IMR-90 (cell line): ENCODE data around the gene FGFRL1. TPM values are rescaled to one million over a fixed set of nuclear protein-coding genes. Genes with fewer than 3 reads are reported as not detected.
A peak's percentile ranks its signal among the peaks of the same experiment; 100 is the strongest.

Source experiments
- ATAC-seq: fragments of 200-7000 bp; cut with Tn5 transposase; 2 replicates; pipeline ENCODE4 v1.9.1; 2020; ENCODE audit warnings: low read depth, mild to moderate bottlenecking, moderate library complexity
- BruUV-seq: library from RNA; stranded (reverse); fragments of 400-500 nt; replicated peaks from 2 replicates; lab custom pipeline; 2021; lab: Mats Ljungman, UMichigan
- CTCF ChIA-PET: fragments of 300-600 bp; formaldehyde crosslinking; extraction: SDS; loops from one replicate; lab custom pipeline; 2021; ENCODE audit warnings: antibody characterized with exemption; lab: Yijun Ruan, JAX
- POLR2A ChIA-PET: fragments of 300-600 bp; sonication (Branson Sonifier 250); formaldehyde crosslinking; loops from one replicate; lab custom pipeline; 2022; ENCODE audit warnings: antibody characterized with exemption; ENCODE audit not compliant: unreplicated experiment; lab: Charles Lee
- DNase-seq: peaks from one replicate; pipeline ENCODE4 v3.0.0; 2013
- H2AFZ ChIP-seq: replicated peaks from 2 replicates; pipeline ENCODE3; 2013; ENCODE audit warnings: low read length, mild to moderate bottlenecking; ENCODE audit not compliant: poor library complexity
- H2AK5ac ChIP-seq: 2 replicates; pipeline ENCODE4 v1.6.1; 2013; ENCODE audit warnings: low read depth, low read length, inconsistent platforms
- H2AK9ac ChIP-seq: replicated peaks from 2 replicates; pipeline ENCODE3; 2013; ENCODE audit warnings: mild to moderate bottlenecking, low read depth, low read length, moderate library complexity; ENCODE audit not compliant: poor library complexity
- H2BK120ac ChIP-seq: 2 replicates; pipeline ENCODE4 v1.6.1; 2013; ENCODE audit warnings: low read depth, low read length, inconsistent platforms
- H2BK15ac ChIP-seq: 3 replicates; pipeline ENCODE4 v1.6.1; 2013; ENCODE audit warnings: low read depth, low read length, inconsistent platforms
- H2BK20ac ChIP-seq: 2 replicates; pipeline ENCODE4 v1.6.1; 2013; ENCODE audit warnings: low read depth, mild to moderate bottlenecking, inconsistent platforms, low read length, moderate library complexity
- H2BK5ac ChIP-seq: 2 replicates; pipeline ENCODE4 v1.6.1; 2013; ENCODE audit warnings: mild to moderate bottlenecking, low read depth, low read length, inconsistent platforms; ENCODE audit not compliant: poor library complexity, severe bottlenecking
- H3K14ac ChIP-seq: replicated peaks from 2 replicates; pipeline ENCODE4 v1.6.1; 2013; ENCODE audit warnings: low read depth, low read length, inconsistent platforms
- H3K18ac ChIP-seq: 2 replicates; pipeline ENCODE4 v1.6.1; 2013; ENCODE audit warnings: low read depth, low read length, control low read depth
- H3K23ac ChIP-seq: 2 replicates; pipeline ENCODE4 v1.6.1; 2013; ENCODE audit warnings: low read depth, low read length, inconsistent platforms
- H3K27ac ChIP-seq: 2 replicates; pipeline ENCODE4 v1.5.1; 2013; ENCODE audit warnings: mild to moderate bottlenecking, control low read depth, low read length; ENCODE audit not compliant: insufficient read depth
- H3K27me3 ChIP-seq: 2 replicates; pipeline ENCODE4 v1.6.1; 2013; ENCODE audit warnings: low read length; ENCODE audit not compliant: control insufficient read depth, insufficient read depth
- H3K36me3 ChIP-seq: 2 replicates; pipeline ENCODE4 v1.6.1; 2013; ENCODE audit warnings: low read length, mixed read lengths; ENCODE audit not compliant: control insufficient read depth, insufficient read depth
- H3K4ac ChIP-seq: 2 replicates; pipeline ENCODE4 v1.6.1; 2013; ENCODE audit warnings: low read depth, low read length, inconsistent platforms
- H3K4me1 ChIP-seq: 2 replicates; pipeline ENCODE4 v1.6.1; 2013; ENCODE audit warnings: low read length, mixed read lengths; ENCODE audit not compliant: control insufficient read depth, insufficient read depth
- H3K4me2 ChIP-seq: 2 replicates; pipeline ENCODE4 v1.6.1; 2013; ENCODE audit warnings: low read depth, mild to moderate bottlenecking, control low read depth, low read length, moderate library complexity
- H3K4me3 ChIP-seq: 2 replicates; pipeline ENCODE4 v1.5.1; 2013; ENCODE audit warnings: low read depth, mild to moderate bottlenecking, control low read depth, low read length, moderate library complexity; ENCODE audit not compliant: insufficient read depth
- H3K56ac ChIP-seq: 2 replicates; pipeline ENCODE4 v1.6.1; 2013; ENCODE audit warnings: low read length, inconsistent platforms; ENCODE audit not compliant: insufficient read depth; ENCODE audit errors: extremely low read depth
- H3K79me1 ChIP-seq, 2 experiments: 2 replicates each; pipeline ENCODE4 v1.6.1; 2013; ENCODE audit warnings: low read length in 2 of 2, inconsistent platforms in 1 of 2, low read depth in 1 of 2
- H3K9ac ChIP-seq: 2 replicates; pipeline ENCODE4 v1.6.1; 2013; ENCODE audit warnings: low read depth, low read length, control low read depth
- H3K9me1 ChIP-seq: 2 replicates; pipeline ENCODE4 v1.6.1; 2013; ENCODE audit warnings: low read length, inconsistent platforms; ENCODE audit not compliant: insufficient read depth
- H3K9me3 ChIP-seq: 2 replicates; pipeline ENCODE4 v1.6.1; 2013; ENCODE audit warnings: low read length; ENCODE audit not compliant: control insufficient read depth, insufficient read depth
- H4K20me1 ChIP-seq: 2 replicates; pipeline ENCODE4 v1.6.1; 2013; ENCODE audit warnings: low read length, inconsistent platforms; ENCODE audit not compliant: insufficient read depth
- H4K5ac ChIP-seq: 2 replicates; pipeline ENCODE4 v1.6.1; 2013; ENCODE audit warnings: mild to moderate bottlenecking, low read depth, low read length, control low read depth
- H4K8ac ChIP-seq, 2 experiments: 2 replicates each; pipeline ENCODE4 v1.6.1; 2013; ENCODE audit warnings: low read depth in 2 of 2, low read length in 2 of 2, control low read depth in 1 of 2, inconsistent platforms in 1 of 2
- H4K91ac ChIP-seq: 2 replicates; pipeline ENCODE4 v1.6.1; 2013; ENCODE audit warnings: low read depth, low read length, inconsistent platforms; ENCODE audit not compliant: insufficient read depth
- BHLHE40 ChIP-seq: fragments of 150-350 bp; IDR thresholded peaks from 2 replicates; pipeline ENCODE4 v1.6.1; 2016; ENCODE audit warnings: mild to moderate bottlenecking, low read depth, low read length
- CEBPB ChIP-seq: IDR thresholded peaks from 2 replicates; pipeline ENCODE4 v1.6.1; 2012; ENCODE audit warnings: low read depth, low read length, improper control_type of control experiment
- ELK1 ChIP-seq: fragments of 150-350 bp; IDR thresholded peaks from 2 replicates; pipeline ENCODE4 v1.6.1; 2016; ENCODE audit warnings: low read depth, mild to moderate bottlenecking, low read length, moderate library complexity, borderline replicate concordance
- FOS ChIP-seq: fragments of 150-350 bp; IDR thresholded peaks from 2 replicates; pipeline ENCODE4 v1.6.1; 2016; ENCODE audit warnings: low read depth, low read length
- WGBS, 2 experiments: methylation state at CpG; one replicate each; pipeline versions ENCODE4 v1.1.5 to v1.1.7; 2013; ENCODE audit warnings: missing lambda C conversion rate in 2 of 2; ENCODE audit not compliant: insufficient read length in 1 of 2; ENCODE audit errors: extremely low coverage in 2 of 2; 5-methylcytosine and 5-hydroxymethylcytosine counted together
- dilution Hi-C: fragments of 300-500 bp; cut with HindIII; formaldehyde crosslinking; loops from one replicate; pipeline ENCODE4 v1.14.3; 2018; ENCODE audit warnings: low sequenced_read_pairs; ENCODE audit not compliant: unreplicated experiment
- in situ Hi-C: fragments of 300-500 bp; cut with MboI; formaldehyde crosslinking; loops from 3 replicates; pipeline ENCODE4 v1.14.3; 2019; ENCODE audit warnings: low sequenced_read_pairs, inconsistent platforms, mixed read lengths
- intact Hi-C: fragments of 100-400 bp; cut with micrococcal nuclease; formaldehyde crosslinking; loops from 2 replicates; pipeline ENCODE4 v1.10.0; 2022
- polyA plus RNA-seq, 3 experiments: library from polyadenylated mRNA; depleted of rRNA; stranded (reverse); fragments of >200 nt; gene quantifications; 2 replicates each; pipeline ENCODE4 v1.2.3, GENCODE V29; 2012; ENCODE audit warnings: low replicate concordance in 1 of 3
- total RNA-seq: library from RNA; depleted of rRNA; stranded (reverse); fragments of >200 nt; gene quantifications from 2 replicates; pipeline ENCODE4 v1.2.3, GENCODE V29; 2012

FGFRL1 gene
- total and polyA plus RNA-seq, 2 of the 4 experiments (the other 2 are of a cell fraction): 49.3 to 78.8 TPM

DNA sequence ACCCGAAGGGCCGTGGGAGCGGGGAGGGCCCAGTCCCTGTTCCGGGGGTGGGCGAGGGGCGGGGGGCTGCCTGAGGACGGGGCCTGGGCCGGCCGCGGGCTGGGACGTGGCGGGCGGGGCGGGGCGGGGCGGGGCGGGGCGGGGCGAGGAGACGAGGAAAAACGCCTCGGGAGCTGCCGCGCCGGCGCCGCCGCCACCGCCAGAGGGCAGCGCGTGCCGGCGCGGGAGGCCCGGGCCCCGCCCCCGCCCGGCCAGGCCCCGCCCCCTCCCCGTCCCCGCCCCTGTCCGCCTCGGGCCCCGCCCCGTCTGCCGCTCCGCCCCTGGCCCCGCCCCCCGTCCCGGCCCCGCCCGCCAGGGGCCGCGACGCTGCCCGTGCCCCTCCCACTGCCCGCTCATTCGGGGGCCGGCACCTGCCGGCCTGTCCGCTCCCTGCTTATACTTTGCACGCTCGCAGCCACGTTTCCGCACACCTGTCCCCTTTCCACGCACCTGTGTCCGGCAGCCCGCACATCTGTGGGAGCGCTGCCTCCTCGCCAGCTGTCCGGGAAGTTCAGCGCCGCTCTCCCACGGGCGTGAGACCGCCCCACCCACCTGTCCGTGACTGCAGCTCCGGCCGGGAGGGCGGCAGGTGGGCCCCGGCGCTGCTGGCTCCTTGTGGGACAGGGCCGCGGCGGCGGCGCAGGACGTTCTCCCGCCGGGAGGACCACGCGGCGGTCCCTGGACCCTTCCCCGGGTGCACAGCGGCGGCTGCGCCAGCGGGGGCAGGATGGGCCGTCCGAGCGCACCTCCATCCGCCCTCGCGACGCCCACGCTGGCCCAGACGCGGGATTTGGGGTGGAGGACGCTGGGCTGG is 1.7 kb upstream of the FGFRL1 start (continued):
- no peak for TF ChIP-seq ELK1

- DNase-seq (peak; percentile 68), ATAC-seq (peak; percentile 16)
- H2BK5ac ChIP-seq: no peak overlapping the region
- H4K91ac ChIP-seq: no peak overlapping the region
- ChIA-PET CTCF (no interaction called here), POLR2A (no interaction called here)
- H3K27me3 ChIP-seq: peaks cover 23% of the 10 kb centered on the region
- peaks cover 4% of the 10 kb centered on the region; the same call in 1 of the 2 replicates for H3K9me1 ChIP-seq
- 4% methylated on average over 28 of the region's 36 CpGs; no CpG with 5 or more reads in 1 of the 2 experiments for WGBS, 2 experiments
- H2AFZ ChIP-seq: peak overlapping the region; percentile 92
- no peak overlapping the region for H3K27ac ChIP-seq
- dilution Hi-C loops: no loop called here
- H3K14ac ChIP-seq: 0 out of 2 replicates have a peak overlapping the region, but pooled peaks have one; percentile 60
- TF ChIP-seq CEBPB (peak; percentile 90), BHLHE40 (0 out of 2 replicates have a peak, but pooled peaks have one; percentile 30), FOS (no peak)
- peaks cover 13% of the 10 kb centered on the region for H3K4me1 ChIP-seq
- no peak overlapping the region for H2BK20ac ChIP-seq
- in situ Hi-C loops: no loop called here
- BruUV-seq: no TSS peak
- no peak overlapping the region for H2BK120ac ChIP-seq
- peaks cover 3% of the 10 kb centered on the region for H3K9me3 ChIP-seq
- no peak overlapping the region for H3K4ac ChIP-seq
- no peak overlapping the region for H3K18ac ChIP-seq
- H3K4me2 ChIP-seq: peak overlapping the region; percentile 99
- no peak overlapping the region for H2BK15ac ChIP-seq
- no peak overlapping the region for H4K5ac ChIP-seq
- H3K9ac ChIP-seq: no peak overlapping the region
- intact Hi-C loops: loop anchor here (5.0 kb wide), 2 partner anchors 122 to 337 kb away; partner anchors contain the start of gene UVSSA
- H3K4me3 ChIP-seq: peak overlapping the region; percentile 42
- H4K8ac ChIP-seq: no peak overlapping the region
- peak overlapping the region; percentile 78; the same call in 1 of the 2 replicates for H2AK5ac ChIP-seq
- H3K36me3 ChIP-seq: peaks cover 5% of the 10 kb centered on the region; the same call in 1 of the 2 replicates
- H2AK9ac ChIP-seq: peak overlapping the region; percentile 91
- peaks cover 20% of the 10 kb centered on the region for H4K20me1 ChIP-seq
- H3K56ac ChIP-seq: no peak overlapping the region; the same call in 1 of the 2 replicates
- H3K79me1 ChIP-seq: peaks cover 0 to 4% of the 10 kb centered on the region in 2 experiments; a peak in 1 of 4 replicates
- H3K23ac ChIP-seq: no peak overlapping the region
Measured at GRCh38 chr4:1010395-1011021, 918 bp upstream of the FGFRL1 start.
